Stimulated activated naive CD4-positive, alpha-beta T cell treated with Interleukin-2 at 50 U/mL for 16 hours (primary cell): ENCODE data around the gene TSBP1.
"Not testable (repeated sequence)": the region's sequence is repeated elsewhere in the genome, so short reads cannot be mapped to it uniquely, and the experiment has no call there.

Source experiments
- DNase-seq: peaks from one replicate; lab custom pipeline; 2025; lab: John Stamatoyannopoulos, UW

The TSBP1 gene

GRCh38 chr6:32375739-32376529 lies 4.2 kb upstream of the TSBP1 start:
- no peak for DNase-seq

DNA sequence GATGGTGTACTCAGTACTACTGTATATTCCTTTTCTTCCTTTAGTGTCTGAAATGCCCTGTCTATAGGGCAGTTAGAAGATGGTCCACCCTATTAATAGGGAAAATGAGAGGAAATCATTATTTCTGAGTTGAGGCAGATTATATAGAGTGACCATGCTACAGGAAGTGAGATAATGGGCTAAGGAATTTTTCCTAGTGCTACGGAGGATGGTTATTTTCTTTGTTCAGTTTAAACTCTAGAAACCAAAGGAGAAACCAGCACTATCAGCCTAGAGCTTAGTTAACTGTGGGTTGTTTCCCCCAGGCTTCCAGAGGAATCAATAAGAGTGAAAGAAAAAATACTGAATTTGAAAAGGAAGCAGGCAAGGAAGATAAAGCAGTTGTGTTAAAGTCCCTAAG lies 474 bp downstream of the TSBP1 start:
- no peak for DNase-seq

GRCh38 chr6:32370505-32370904 lies 1.2 kb downstream of the TSBP1 start:
- DNase-seq, result no peak

DNA sequence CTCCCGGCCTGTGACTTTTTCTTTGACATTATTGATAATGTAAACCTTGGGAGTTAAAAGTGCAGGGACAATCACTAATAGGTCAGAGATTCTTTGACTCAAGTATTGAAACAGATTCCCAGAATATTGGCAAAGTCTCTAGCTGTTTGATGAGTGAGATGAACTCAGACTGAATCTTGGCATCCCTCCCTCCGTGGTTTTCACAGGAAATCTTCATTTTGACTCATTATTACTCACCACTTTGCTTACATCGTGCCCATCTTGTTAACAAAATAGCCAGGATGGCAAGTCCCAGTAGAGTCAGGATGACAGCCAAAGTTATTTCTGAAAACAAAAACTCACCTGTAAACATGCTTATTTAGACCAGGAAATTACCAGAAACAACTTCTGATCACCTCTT lies 2.0 kb downstream of the TSBP1 start:
- DNase-seq, result no peak

GRCh38 chr6:32367644-32368043 lies 4.1 kb downstream of the TSBP1 start:
- no peak for DNase-seq

- DNase-seq, result not testable (repeated sequence)
Observed at GRCh38 chr6:32359225-32359624, 12.5 kb downstream of the TSBP1 start.

- DNase-seq, result not testable (repeated sequence)
Observed at GRCh38 chr6:32358548-32358947, 13.2 kb downstream of the TSBP1 start.

- no peak for DNase-seq
Observed at GRCh38 chr6:32355018-32355417, 16.7 kb downstream of the TSBP1 start.

GRCh38 chr6:32353348-32353747 lies 18.4 kb downstream of the TSBP1 start:
- DNase-seq, result no peak

- DNase-seq, result no peak
Observed at GRCh38 chr6:32340242-32340641, 31.5 kb downstream of the TSBP1 start.

DNA sequence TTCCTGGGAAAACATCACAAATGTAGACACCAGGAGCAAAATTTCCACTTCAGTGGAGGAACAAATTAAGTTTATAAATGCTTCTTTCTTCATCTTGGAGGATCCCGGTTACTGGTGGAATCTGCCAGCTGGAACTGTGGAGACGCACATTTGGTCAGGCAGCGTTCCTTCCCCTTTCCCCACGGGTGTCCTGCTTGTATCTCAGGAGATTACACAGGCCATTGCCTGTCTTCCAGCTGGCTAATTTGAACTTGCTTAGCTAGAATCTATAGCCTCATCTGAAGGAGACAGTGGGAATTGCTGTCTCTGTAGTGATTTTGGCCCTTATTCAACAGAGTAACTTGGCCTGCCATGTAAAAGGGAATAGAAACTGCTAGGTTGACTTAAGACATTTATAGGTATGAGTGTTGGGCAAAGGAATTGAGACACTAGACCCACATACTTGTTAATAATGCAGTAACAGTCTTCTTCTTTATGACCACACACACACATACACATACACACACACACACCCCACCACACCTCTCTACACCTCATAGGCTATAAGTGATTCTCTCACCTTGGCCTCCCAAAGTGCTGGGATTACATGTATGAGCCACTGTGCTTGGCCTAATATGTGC lies 34.4 kb downstream of the TSBP1 start:
- no peak for DNase-seq

- DNase-seq, result no peak
Observed at GRCh38 chr6:32332433-32332832, 39.3 kb downstream of the TSBP1 start.

- no peak for DNase-seq
Observed at GRCh38 chr6:32329141-32329540, 42.6 kb downstream of the TSBP1 start.

- no peak for DNase-seq
Observed at GRCh38 chr6:32327103-32327502, 44.6 kb downstream of the TSBP1 start.

GRCh38 chr6:32318501-32318900 lies 53.2 kb downstream of the TSBP1 start:
- DNase-seq, result no peak

DNA sequence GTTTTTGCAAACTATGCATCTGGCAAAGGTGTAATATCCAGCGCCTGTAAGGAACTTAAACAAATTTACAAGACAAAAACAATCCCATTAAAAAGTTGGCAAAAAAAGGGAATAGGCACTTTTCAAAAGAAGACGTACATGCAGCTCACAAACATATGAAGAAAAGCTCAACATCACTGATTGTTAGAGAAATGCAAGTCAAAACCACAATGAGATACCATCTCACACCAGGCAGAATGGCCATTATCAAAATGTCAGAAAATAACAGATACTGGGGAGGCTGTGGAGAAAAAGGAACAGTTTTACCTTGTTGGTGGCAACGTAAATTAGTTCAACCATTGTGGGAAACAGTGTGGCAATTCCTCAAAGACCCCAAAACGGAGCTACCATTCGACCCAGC lies 54.2 kb downstream of the TSBP1 start:
- no peak for DNase-seq

DNA sequence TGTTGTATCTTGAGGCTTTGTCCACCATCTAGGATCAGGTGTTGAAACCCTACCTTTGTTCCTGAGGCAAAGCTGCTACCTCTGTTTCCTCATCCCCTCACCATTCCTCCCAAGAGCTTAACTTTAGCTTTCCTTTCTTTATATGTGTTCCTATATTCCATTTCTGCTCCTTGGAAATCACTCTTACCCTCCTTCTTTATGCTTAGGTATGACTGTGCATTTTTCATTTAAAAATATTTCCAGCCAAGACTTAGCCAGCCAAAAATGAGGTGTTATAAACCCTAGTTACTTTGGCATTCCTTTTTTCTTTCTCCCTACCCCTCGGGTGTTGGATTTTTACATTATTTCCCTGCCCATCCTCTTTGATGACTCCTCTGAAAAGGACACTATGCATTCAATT lies 57.7 kb downstream of the TSBP1 start:
- DNase-seq, result no peak

- DNase-seq, result no peak
Observed at GRCh38 chr6:32298632-32299336, 72.9 kb downstream of the TSBP1 start.

DNA sequence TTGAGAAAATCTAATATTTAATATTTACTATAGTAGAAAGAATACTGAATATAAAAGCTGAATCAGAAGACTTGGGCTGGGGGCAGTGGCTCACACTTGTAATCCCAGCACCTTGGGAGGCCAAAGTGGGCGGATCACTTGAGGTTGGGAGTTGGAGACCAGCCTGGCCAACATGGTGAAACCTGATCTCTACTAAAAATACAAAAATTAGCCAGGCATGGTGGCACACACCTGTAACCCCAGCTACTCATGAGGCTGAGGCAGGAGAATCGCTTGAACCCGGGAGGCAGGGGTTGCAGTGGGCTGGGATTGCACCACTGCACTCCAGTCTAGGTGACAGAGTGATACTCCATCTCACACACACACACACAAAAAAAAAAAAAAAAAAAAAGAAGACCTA lies 76.7 kb downstream of the TSBP1 start:
- not testable (repeated sequence) for DNase-seq

DNA sequence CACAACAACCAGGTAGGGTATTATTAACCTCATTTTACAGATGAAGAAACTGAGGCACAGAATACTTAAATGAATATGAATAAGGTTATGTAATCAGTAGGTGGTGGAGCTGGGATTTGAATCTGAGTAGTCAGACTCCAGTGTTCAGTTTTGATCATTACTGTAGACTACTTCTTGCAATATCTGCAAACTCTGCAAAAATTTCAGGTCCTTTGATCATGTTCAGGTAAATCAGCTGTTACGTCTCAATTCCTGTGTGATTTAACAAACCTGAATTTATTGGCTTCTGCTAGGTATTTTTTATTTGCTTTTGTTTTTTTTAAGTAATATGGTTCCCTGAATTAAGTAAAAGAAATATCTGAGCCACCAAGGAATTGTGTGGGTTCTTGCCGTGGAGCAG lies 77.1 kb downstream of the TSBP1 start:
- DNase-seq, result no peak

DNA sequence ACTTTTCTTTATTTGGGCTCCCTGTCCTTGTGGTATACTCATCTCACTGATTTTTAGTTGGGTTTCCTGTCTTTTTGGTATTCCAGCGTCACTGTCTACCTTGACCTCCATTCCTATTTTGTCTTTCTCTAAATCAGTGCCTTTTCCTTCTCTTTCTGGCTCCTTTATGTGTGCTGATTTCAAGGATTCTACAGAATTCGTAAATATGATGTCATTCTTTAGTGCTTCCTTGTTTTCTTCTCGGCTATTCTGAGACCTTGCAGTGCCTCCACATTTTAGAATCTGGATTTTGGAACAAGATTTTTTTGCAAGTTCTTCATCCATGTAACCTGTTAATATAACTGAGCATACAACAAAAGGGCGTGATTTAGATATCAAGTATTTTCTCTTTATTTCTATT lies 78.0 kb downstream of the TSBP1 start:
- DNase-seq, result no peak

GRCh38 chr6:32291543-32291942 lies 80.2 kb downstream of the TSBP1 start:
- DNase-seq, result no peak

- DNase-seq, result no peak
Observed at GRCh38 chr6:32290886-32291450, 80.7 kb downstream of the TSBP1 start.
